GM06990 (cell line): ENCODE results near the gene CTIF.

Experiments used
- DNase-seq: peaks from one replicate; pipeline ENCODE4 v3.0.0-alpha.2; 2011; ENCODE audit not compliant: insufficient read length; ENCODE audit errors: extremely low read depth
- H3K27me3 ChIP-seq: replicated peaks from 2 replicates; pipeline ENCODE4 v1.6.0; 2011; ENCODE audit warnings: low read length; ENCODE audit not compliant: control insufficient read depth, insufficient read depth
- H3K36me3 ChIP-seq: 2 replicates; pipeline ENCODE4 v1.5.1; 2011; ENCODE audit warnings: low read length; ENCODE audit not compliant: control insufficient read depth, insufficient read depth
- H3K4me3 ChIP-seq: replicated peaks from 2 replicates; pipeline ENCODE4 v1.5.1; 2011; ENCODE audit warnings: low read depth, mild to moderate bottlenecking, control low read depth, low read length
- TF ChIP-seq, protein P1 (sequence below): IDR thresholded peaks from 2 replicates; pipeline ENCODE4 v1.5.1; 2011; ENCODE audit warnings: low read length, control low read depth, mild to moderate bottlenecking, inconsistent platforms; ENCODE audit not compliant: insufficient read depth, poor library complexity, severe bottlenecking

CTIF gene

DNA sequence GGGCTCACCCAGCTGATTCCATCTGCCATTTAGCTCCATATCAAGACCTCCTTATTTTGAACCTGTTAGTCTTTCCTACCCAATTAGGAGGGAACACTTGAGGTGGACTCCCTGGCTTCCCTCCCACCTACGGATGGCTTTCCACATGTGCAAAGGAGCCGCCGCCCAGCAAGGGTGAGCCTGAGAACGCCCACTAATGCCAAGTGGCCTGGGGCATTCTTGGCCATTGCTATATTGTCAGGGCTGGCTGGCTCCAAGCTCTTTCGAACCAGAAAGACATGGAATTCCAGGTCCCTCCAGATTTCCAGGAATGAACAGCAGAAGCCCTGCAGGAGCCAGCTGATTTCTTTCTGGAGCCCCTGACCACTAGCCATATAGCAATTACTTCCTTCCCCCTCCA, 215.7 kb downstream of the CTIF start:
- DNase-seq, result no peak
- H3K4me3 ChIP-seq, result no peak overlapping the region
- TF ChIP-seq, protein P1, sequence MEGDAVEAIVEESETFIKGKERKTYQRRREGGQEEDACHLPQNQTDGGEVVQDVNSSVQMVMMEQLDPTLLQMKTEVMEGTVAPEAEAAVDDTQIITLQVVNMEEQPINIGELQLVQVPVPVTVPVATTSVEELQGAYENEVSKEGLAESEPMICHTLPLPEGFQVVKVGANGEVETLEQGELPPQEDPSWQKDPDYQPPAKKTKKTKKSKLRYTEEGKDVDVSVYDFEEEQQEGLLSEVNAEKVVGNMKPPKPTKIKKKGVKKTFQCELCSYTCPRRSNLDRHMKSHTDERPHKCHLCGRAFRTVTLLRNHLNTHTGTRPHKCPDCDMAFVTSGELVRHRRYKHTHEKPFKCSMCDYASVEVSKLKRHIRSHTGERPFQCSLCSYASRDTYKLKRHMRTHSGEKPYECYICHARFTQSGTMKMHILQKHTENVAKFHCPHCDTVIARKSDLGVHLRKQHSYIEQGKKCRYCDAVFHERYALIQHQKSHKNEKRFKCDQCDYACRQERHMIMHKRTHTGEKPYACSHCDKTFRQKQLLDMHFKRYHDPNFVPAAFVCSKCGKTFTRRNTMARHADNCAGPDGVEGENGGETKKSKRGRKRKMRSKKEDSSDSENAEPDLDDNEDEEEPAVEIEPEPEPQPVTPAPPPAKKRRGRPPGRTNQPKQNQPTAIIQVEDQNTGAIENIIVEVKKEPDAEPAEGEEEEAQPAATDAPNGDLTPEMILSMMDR, result no peak
- no peaks in the 10 kb centered on the region for H3K27me3 ChIP-seq
- no peaks in the 10 kb centered on the region for H3K36me3 ChIP-seq

DNA sequence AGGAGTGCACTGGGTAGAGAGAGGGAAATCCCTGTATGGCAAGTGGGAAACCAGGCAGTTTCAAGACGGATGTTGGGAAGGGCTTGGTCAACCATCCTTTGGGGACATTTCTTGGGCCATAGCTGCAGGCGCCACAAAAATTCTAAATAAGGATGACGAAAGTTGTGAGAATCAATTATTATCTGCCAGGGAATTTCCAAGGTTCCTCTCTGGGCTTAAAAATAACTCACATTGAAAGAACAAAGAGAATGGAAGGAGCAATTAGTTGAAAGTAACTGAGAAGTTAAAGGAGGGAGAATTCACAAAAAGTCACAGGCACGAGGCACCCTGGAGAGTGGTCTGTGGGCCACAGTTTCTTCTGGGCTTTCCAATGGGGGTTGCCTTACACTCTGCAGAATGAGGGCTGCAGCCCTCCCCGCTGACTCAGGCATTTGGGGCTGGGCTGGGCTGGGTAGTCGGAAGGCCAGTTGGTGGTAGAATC, 216.2 kb downstream of the CTIF start:
- TF ChIP-seq, protein P1, result no peak
- H3K4me3 ChIP-seq, result no peak overlapping the region

DNA sequence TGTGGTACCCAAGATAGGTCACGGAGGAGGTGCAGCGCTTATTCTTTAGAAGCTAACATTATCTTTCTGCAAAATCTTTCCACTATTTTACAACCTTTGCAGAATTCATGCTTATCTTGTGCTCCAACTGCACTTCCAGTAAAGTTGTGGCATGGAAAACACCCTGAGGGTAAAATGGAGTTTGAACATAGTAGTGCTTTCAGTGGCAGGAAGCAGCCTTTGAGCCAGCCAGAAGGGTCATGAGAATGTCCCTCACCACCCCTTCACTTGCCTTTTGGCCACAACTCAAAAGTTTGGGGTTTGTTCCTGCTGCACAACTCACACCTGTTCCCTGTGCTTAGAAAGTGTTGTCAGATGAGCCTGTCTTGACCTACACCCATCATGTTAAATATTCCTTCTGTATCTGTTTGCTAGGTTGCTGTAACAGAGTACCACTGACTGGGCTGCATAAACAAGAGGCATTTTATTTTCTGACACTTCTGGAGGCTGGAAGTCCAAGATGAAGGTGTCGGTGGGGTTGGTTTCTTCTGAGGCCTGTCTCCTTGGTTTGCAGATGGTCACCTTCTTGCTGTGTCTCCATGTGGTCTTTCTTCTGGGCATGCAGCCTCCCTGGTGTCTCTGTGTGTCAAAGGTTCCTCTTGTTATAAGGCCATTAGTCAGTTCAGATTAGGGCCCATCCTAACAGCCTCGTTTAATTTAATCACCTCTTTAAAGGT, 217.8 kb downstream of the CTIF start:
- Histone ChIP-seq H3K4me3 (no peak overlapping the region), H3K36me3 (no peaks in the 10 kb centered on the region), H3K27me3 (no peaks in the 10 kb centered on the region)
- DNase-seq, result no peak
- TF ChIP-seq, protein P1, result no peak

More for the DNA sequence above, 216.2 kb downstream of the CTIF start:
- DNase-seq, result peak; percentile 63
- Histone ChIP-seq H3K27me3 (no peaks in the 10 kb centered on the region), H3K36me3 (no peaks in the 10 kb centered on the region)

DNA sequence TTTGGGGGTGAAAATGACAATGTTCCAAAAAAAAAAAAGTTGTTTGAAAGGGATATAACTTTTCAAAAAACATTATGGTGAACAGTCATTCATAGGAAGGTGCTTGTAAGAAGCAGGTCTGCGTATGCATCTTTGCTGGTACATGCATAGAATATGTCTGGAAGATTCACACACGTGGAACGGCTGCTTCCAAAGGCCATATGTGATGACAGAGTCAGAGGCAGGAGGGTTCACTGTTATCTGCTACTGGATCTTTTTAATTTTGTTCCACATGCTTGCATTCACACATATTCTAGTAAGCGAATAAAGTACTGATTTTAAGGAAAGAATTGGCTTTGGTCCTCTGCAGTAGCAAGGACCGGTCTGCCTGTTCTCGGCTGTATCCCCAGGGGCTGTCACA, 218.5 kb downstream of the CTIF start:
- no peak for DNase-seq
- H3K4me3 ChIP-seq, result no peak overlapping the region
- no peaks in the 10 kb centered on the region for H3K27me3 ChIP-seq
- H3K36me3 ChIP-seq, result no peaks in the 10 kb centered on the region
- TF ChIP-seq, protein P1, result no peak

DNA sequence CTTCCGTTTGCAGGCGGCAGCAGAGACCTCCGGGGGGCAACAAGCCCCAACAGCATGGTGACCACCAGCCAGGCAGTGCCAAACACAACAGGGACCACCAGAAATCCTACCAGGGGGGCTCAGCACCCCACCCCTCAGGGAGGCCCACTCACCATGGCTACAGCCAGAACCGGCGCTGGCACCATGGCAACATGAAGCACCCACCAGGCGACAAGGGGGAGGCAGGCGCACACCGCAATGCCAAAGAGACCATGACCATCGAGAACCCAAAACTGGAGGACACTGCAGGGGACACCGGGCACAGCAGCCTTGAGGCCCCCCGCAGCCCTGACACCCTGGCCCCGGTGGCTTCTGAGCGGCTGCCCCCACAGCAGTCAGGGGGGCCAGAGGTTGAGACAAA, 219.1 kb downstream of the CTIF start:
- no peaks in the 10 kb centered on the region for H3K36me3 ChIP-seq

More for the DNA sequence above, 219.1 kb downstream of the CTIF start:
- no peak for DNase-seq
- TF ChIP-seq, protein P1, result no peak
- H3K27me3 ChIP-seq, result no peaks in the 10 kb centered on the region
- no peak overlapping the region for H3K4me3 ChIP-seq
